Measurements from ENCODE around the gene ULK1. TPM values are rescaled to one million over a fixed set of nuclear protein-coding genes. Genes with fewer than 3 reads are reported as not detected.

Gene ULK1
- total RNA-seq, 2 experiments from 2014 or later, result 14.9 to 18.3 TPM

GRCh38 chr12:131917139-131917710, 22.8 kb downstream of the ULK1 start:
- CTCF ChIA-PET, result no interaction called here
- POLR2A ChIA-PET, result no interaction called here

GRCh38 chr12:131917711-131918306, 23.4 kb downstream of the ULK1 start:
- CTCF ChIA-PET, result no interaction called here
- POLR2A ChIA-PET, result no interaction called here

- ChIA-PET CTCF (no interaction called here), POLR2A (no interaction called here)
These were observed 24.1 kb downstream of the ULK1 start for GRCh38 chr12:131918311-131919050.

GRCh38 chr12:131919051-131919347, 24.6 kb downstream of the ULK1 start:
- ChIA-PET POLR2A (no interaction called here), CTCF (no interaction called here)

- POLR2A ChIA-PET, result no interaction called here
- CTCF ChIA-PET, result no interaction called here
These were observed 25.1 kb downstream of the ULK1 start for GRCh38 chr12:131919366-131920156.

- ChIA-PET POLR2A (no interaction called here), CTCF (no interaction called here)
These were observed 25.7 kb downstream of the ULK1 start for GRCh38 chr12:131920157-131920508.

GRCh38 chr12:131920902-131921840, 26.7 kb downstream of the ULK1 start:
- POLR2A ChIA-PET, result no interaction called here
- CTCF ChIA-PET, result no interaction called here

- CTCF ChIA-PET, result no interaction called here
- POLR2A ChIA-PET, result interaction anchor here (0.6 kb wide), 1 partner anchor 9 kb away, joined by 3 read pairs; no protein-coding TSS in a partner anchor
These were observed 27.7 kb downstream of the ULK1 start for GRCh38 chr12:131921866-131922769.

GRCh38 chr12:131922772-131923171, 28.4 kb downstream of the ULK1 start:
- ChIA-PET CTCF (no interaction called here), POLR2A (interaction anchor here (0.6 kb wide), 1 partner anchor 8 kb away, joined by 3 read pairs; no protein-coding TSS in a partner anchor)

GRCh38 chr12:131923260-131923659, 28.8 kb downstream of the ULK1 start:
- ChIA-PET POLR2A (no interaction called here), CTCF (interaction anchor here (0.6 to 0.7 kb wide), 2 partner anchors 28 to 256 kb away, joined by 3 read pairs; no protein-coding TSS in a partner anchor)

GRCh38 chr12:131927110-131928079, 33.0 kb downstream of the ULK1 start:
- ChIA-PET POLR2A (interaction anchor here (0.8 kb wide), 1 partner anchor 22 kb away, joined by 3 read pairs; the partner anchor contains the start of gene EP400), CTCF (no interaction called here)

- ChIA-PET POLR2A (interaction anchor here (0.7 to 0.8 kb wide), 2 partner anchors 22 to 683 kb away, joined by 3 read pairs; partner anchors contain the start of gene EP400), CTCF (interaction anchor here (0.6 to 0.9 kb wide), 2 partner anchors 9 to 28 kb away, joined by 3 read pairs; no protein-coding TSS in a partner anchor)
These were observed 33.8 kb downstream of the ULK1 start for GRCh38 chr12:131928080-131928710.

GRCh38 chr12:131928711-131929580, 34.5 kb downstream of the ULK1 start, which contains the start of gene PUS1:
TSS of gene PUS1 (plus strand) at chr12:131929276. CDS start at chr12:131929723, 447 bp downstream.
- ChIA-PET CTCF (interaction anchor here (0.6 to 0.9 kb wide), 2 partner anchors 8 to 27 kb away, joined by 3 read pairs; no protein-coding TSS in a partner anchor), POLR2A (interaction anchor here (0.6 to 2.0 kb wide), 6 partner anchors 16 to 683 kb away, joined by 3 to 10 read pairs (median 3); partner anchors contain the start of gene EP400)

- POLR2A ChIA-PET, result interaction anchor here (0.5 to 2.0 kb wide), 6 partner anchors 15 to 123 kb away, joined by 3 to 10 read pairs (median 3); partner anchors contain the start of gene EP400
- CTCF ChIA-PET, result interaction anchor here (0.6 kb wide), 1 partner anchor 519 kb away, joined by 3 read pairs; no protein-coding TSS in a partner anchor
These were observed 35.4 kb downstream of the ULK1 start for GRCh38 chr12:131929581-131930456.
